MCF 10A (cell line): ENCODE measurements around the gene TBP. TPM values are rescaled to one million over a fixed set of nuclear protein-coding genes. Genes with fewer than 3 reads are reported as not detected.

Source experiments
- BruUV-seq: library from RNA; stranded (reverse); fragments of 400-500 nt; replicated peaks from 2 replicates; lab custom pipeline; 2021; lab: Mats Ljungman, UMichigan
- CTCF ChIA-PET: fragments of 300-600 bp; sonication (Branson Sonifier 250); formaldehyde crosslinking; extraction: SDS; loops from one replicate; lab custom pipeline; 2021; ENCODE audit warnings: antibody characterized with exemption, inconsistent platforms; lab: Yijun Ruan, JAX
- POLR2A ChIA-PET: fragments of 300-600, 350-650 bp; sonication (Branson Sonifier 250); formaldehyde crosslinking; extraction: SDS; loops from one replicate; lab custom pipeline; 2020; ENCODE audit warnings: antibody characterized with exemption, inconsistent platforms; lab: Yijun Ruan, JAX
- DNase-seq: peaks from one replicate; pipeline ENCODE4 v3.0.0-alpha.2; 2018; ENCODE audit not compliant: unreplicated experiment
- H3K27ac Mint-ChIP-seq: one replicate; pipeline ENCODE4 v1.8.0; 2022; ENCODE audit warnings: mild to moderate bottlenecking, low read depth, mixed read lengths; ENCODE audit not compliant: unreplicated experiment
- H3K27me3 Mint-ChIP-seq: one replicate; pipeline ENCODE4 v1.8.0; 2022; ENCODE audit warnings: mixed read lengths; ENCODE audit not compliant: insufficient read depth, unreplicated experiment
- H3K36me3 Mint-ChIP-seq: one replicate; pipeline ENCODE4 v1.8.0; 2022; ENCODE audit warnings: mild to moderate bottlenecking, moderate library complexity, mixed read lengths; ENCODE audit not compliant: insufficient read depth, unreplicated experiment
- H3K4me1 Mint-ChIP-seq: one replicate; pipeline ENCODE4 v1.8.0; 2022; ENCODE audit warnings: mixed read lengths; ENCODE audit not compliant: insufficient read depth, unreplicated experiment
- H3K4me3 Mint-ChIP-seq: one replicate; pipeline ENCODE4 v1.8.0; 2022; ENCODE audit warnings: mild to moderate bottlenecking, moderate library complexity, mixed read lengths; ENCODE audit not compliant: unreplicated experiment
- H3K9me3 Mint-ChIP-seq: one replicate; pipeline ENCODE4 v1.8.0; 2022; ENCODE audit warnings: mixed read lengths; ENCODE audit not compliant: unreplicated experiment
- intact Hi-C: fragments of 100-400 bp; cut with micrococcal nuclease; formaldehyde crosslinking; loops from 2 replicates; pipeline ENCODE4 v1.14.1; 2022
- total RNA-seq: library from RNA; stranded (reverse); gene quantifications from 2 replicates; pipeline ENCODE4 v1.2.3, GENCODE V29; 2022
- TF ChIP-seq, protein P1 (sequence below): fragments of 200-600 bp; IDR thresholded peaks from one replicate; pipeline ENCODE4 v1.8.0; 2022; ENCODE audit warnings: antibody characterized with exemption, mild to moderate bottlenecking; ENCODE audit not compliant: unreplicated experiment

TBP gene
- total RNA-seq, 1 experiment from 2014 or later: 15.8 TPM

DNA sequence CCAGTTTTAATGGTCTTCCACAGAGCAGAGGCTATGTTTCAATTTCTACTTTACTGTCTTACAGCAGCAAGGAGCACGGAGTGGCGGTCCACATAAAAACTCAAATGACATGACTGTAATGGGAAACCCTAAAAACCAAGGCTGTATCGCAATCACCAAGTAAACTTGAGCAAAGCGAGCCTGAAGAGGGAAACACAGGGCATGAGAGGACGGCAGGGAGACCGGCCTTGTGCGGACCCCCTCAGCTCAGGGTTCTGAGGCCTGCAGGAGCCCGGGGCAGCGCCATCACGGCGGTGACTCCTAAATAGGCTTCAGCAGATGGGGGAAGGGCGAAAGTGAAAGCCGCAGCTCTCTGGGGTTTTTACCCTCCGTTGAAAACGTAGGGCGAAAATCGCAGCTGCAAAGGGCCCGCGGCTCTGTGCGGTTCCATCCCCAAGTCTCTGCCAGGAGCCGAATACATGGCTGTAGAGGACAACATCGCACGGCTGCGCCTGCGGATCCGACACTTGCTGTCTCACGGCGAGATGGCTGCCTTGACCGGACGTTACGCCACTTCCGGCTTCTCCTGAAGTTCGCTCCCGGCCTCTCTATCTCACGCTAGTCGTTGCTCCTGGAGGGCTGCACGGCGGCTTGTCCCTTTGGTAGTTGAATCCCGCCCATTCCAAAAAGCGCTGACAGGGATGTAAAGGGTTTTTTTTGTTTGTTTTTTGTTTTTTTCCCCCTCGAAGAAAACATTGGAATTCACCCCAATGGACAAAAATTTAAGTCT lies 1.2 kb upstream of the TBP start, which contains the start of gene PSMB1:
TSS of gene PSMB1 (minus strand) at position 543 of the 769 bp plus-strand sequence. CDS start at position 478, 65 bp downstream.
- H3K4me1 Mint-ChIP-seq: peaks cover 35% of the 10 kb centered on the region
- H3K27me3 Mint-ChIP-seq: no peaks in the 10 kb centered on the region
- CTCF ChIA-PET: interaction anchor here (0.9 to 1.9 kb wide), 3 partner anchors 12 to 721 kb away, joined by 4 to 8 read pairs (median 5); no protein-coding TSS in a partner anchor
- peaks cover 52% of the 10 kb centered on the region for H3K36me3 Mint-ChIP-seq
- intact Hi-C loops: no loop called here
- POLR2A ChIA-PET: interaction anchor here (0.6 to 4.1 kb wide), 33 partner anchors 10 to 1655 kb away, joined by 3 to 78 read pairs (median 5); partner anchors contain the start of genes C6orf120, DYNLT2, ERMARD and FAM120B
- no TSS peak for BruUV-seq
- no peak within 1 kb of the TSS for H3K27ac Mint-ChIP-seq
- no peak within 1 kb of the TSS for H3K4me3 Mint-ChIP-seq
- no peaks in the 10 kb centered on the region for H3K9me3 Mint-ChIP-seq
- peak; percentile 94 for DNase-seq
- TF ChIP-seq, protein P1, sequence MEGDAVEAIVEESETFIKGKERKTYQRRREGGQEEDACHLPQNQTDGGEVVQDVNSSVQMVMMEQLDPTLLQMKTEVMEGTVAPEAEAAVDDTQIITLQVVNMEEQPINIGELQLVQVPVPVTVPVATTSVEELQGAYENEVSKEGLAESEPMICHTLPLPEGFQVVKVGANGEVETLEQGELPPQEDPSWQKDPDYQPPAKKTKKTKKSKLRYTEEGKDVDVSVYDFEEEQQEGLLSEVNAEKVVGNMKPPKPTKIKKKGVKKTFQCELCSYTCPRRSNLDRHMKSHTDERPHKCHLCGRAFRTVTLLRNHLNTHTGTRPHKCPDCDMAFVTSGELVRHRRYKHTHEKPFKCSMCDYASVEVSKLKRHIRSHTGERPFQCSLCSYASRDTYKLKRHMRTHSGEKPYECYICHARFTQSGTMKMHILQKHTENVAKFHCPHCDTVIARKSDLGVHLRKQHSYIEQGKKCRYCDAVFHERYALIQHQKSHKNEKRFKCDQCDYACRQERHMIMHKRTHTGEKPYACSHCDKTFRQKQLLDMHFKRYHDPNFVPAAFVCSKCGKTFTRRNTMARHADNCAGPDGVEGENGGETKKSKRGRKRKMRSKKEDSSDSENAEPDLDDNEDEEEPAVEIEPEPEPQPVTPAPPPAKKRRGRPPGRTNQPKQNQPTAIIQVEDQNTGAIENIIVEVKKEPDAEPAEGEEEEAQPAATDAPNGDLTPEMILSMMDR: no peak

DNA sequence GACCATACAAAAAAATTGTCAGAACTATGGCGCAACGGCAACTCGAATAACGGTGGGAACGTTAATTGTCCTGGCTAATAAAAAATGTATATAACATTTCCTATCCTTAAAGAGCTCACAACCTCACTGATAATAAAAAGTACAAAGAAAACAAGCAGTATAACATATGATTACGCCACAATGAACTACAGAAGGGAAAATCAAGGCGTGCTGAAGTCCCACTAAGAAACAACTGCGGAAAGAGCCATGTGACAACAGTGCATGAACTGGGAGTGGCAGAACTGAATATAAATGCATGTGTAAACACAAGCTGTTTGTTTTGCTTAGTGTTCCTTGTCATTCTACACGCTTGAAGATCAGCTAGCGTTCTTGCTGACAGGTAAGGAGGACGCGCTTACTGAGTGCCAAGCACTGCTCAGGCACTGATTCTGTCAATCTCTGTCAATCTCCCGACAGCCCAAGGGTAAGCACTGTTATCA lies 596 bp upstream of the TBP start:
- H3K36me3 Mint-ChIP-seq: peaks cover 52% of the 10 kb centered on the region
- TF ChIP-seq, protein P1: no peak
- BruUV-seq: no TSS peak
- intact Hi-C loops: no loop called here
- DNase-seq: no peak
- no peak overlapping the region for H3K27ac Mint-ChIP-seq
- H3K4me1 Mint-ChIP-seq: peaks cover 35% of the 10 kb centered on the region
- H3K4me3 Mint-ChIP-seq: no peak overlapping the region
- ChIA-PET CTCF (interaction anchor here (0.8 kb wide), 1 partner anchor 12 kb away, joined by 3 read pairs; no protein-coding TSS in a partner anchor), POLR2A (interaction anchor here (0.6 to 4.1 kb wide), 28 partner anchors 8 to 1655 kb away, joined by 3 to 78 read pairs (median 6); partner anchors contain the start of genes C6orf120, DYNLT2, ERMARD and FAM120B)
- H3K27me3 Mint-ChIP-seq: no peaks in the 10 kb centered on the region
- no peaks in the 10 kb centered on the region for H3K9me3 Mint-ChIP-seq

DNA sequence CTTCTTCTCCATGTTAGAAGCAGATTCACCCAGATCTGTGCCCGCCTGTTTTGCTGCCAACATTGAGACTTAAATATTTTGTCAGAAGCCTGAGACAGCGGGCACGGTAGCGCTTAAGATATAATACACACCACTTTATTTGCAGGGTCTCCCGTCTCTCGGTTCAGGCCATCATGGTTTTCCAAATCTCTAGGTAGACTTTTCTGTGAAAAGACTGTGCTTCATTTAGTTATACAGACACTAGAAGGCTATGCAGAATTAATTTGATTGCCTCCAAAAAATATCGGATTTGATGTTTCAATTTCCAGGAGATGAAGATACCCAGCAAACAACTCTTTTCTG lies 598 bp downstream of the TBP start:
- H3K27ac Mint-ChIP-seq: no peak overlapping the region
- H3K9me3 Mint-ChIP-seq: no peaks in the 10 kb centered on the region
- BruUV-seq: no TSS peak
- H3K36me3 Mint-ChIP-seq: peaks cover 52% of the 10 kb centered on the region
- no peaks in the 10 kb centered on the region for H3K27me3 Mint-ChIP-seq
- peaks cover 24% of the 10 kb centered on the region for H3K4me1 Mint-ChIP-seq
- DNase-seq: no peak
- intact Hi-C loops: no loop called here
- no peak overlapping the region for H3K4me3 Mint-ChIP-seq
- CTCF ChIA-PET: no interaction called here
- TF ChIP-seq, protein P1: no peak
- POLR2A ChIA-PET: interaction anchor here (1.4 to 4.1 kb wide), 8 partner anchors 8 to 862 kb away, joined by 5 to 78 read pairs (median 9); partner anchors contain the start of gene PDCD2

DNA sequence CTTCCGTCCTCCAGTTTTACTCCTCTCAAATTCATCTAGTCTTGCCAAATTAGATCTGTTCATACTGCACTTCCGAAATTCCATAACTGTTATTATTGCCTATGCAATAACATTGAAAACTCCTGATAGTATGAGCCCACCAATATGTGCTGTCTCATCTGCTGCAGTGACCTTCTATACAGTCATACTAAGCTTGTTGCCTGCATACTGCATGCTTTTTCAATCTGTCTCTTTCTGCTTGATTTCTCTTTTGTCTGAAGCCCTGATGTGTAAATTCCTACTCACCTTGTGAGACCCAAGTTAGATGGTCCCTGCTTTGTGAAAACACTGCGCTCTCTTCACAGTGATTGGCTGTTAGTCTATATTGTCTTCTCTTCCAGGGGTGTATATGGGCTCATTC lies 1.1 kb downstream of the TBP start:
- no peak for DNase-seq
- peaks cover 19% of the 10 kb centered on the region for H3K4me1 Mint-ChIP-seq
- TF ChIP-seq, protein P1: no peak
- H3K36me3 Mint-ChIP-seq: peaks cover 54% of the 10 kb centered on the region
- ChIA-PET CTCF (interaction anchor here (2.0 kb wide), 1 partner anchor 29 kb away, joined by 5 read pairs; no protein-coding TSS in a partner anchor), POLR2A (interaction anchor here (1.0 to 4.1 kb wide), 6 partner anchors 8 to 852 kb away, joined by 3 to 23 read pairs (median 8); partner anchors contain the start of gene PDCD2)
- no peaks in the 10 kb centered on the region for H3K27me3 Mint-ChIP-seq
- no peak overlapping the region for H3K4me3 Mint-ChIP-seq
- no peak overlapping the region for H3K27ac Mint-ChIP-seq
- H3K9me3 Mint-ChIP-seq: no peaks in the 10 kb centered on the region
- no TSS peak for BruUV-seq
- intact Hi-C loops: no loop called here
